Stimulated activated naive B cell treated with anti-CD40 and anti-IgM and Interleukin-4, amounts not matched to agents 10 μg/mL and 1 μg/mL and 100 μg/mL, for 72 hours (primary cell): Measurements from ENCODE around the gene PDGFD.
A peak's percentile ranks its signal among the peaks of the same experiment; 100 is the strongest.

Experiments used
- ATAC-seq, 2 donors: fragments of 150-1000 bp; cut with Tn5 transposase; replicated peaks; 2 replicates each; pipeline ENCODE4 v1.10.0; 2021; ENCODE audit warnings: moderate library complexity in 1 of 2
- DNase-seq: peaks from one replicate; pipeline ENCODE4 v3.0.0; 2021
- H3K27ac Mint-ChIP-seq: one replicate; pipeline ENCODE4 v1.8.0; 2022; ENCODE audit warnings: mild to moderate bottlenecking, mixed read lengths
- H3K27me3 Mint-ChIP-seq, 2 donors: one replicate each; pipeline ENCODE4 v1.8.0; 2022; ENCODE audit warnings: mixed read lengths in 2 of 2
- H3K36me3 Mint-ChIP-seq, 2 donors: one replicate each; pipeline ENCODE4 v1.8.0; 2022; ENCODE audit warnings: mixed read lengths in 2 of 2, mild to moderate bottlenecking in 1 of 2
- H3K4me1 Mint-ChIP-seq, 2 donors: one replicate each; pipeline ENCODE4 v1.8.0; 2022; ENCODE audit warnings: mixed read lengths in 2 of 2, mild to moderate bottlenecking in 1 of 2
- H3K4me3 Mint-ChIP-seq, 2 donors: one replicate each; pipeline ENCODE4 v1.8.0; 2022; ENCODE audit warnings: mild to moderate bottlenecking in 2 of 2, mixed read lengths in 2 of 2, moderate library complexity in 1 of 2
- H3K9me3 Mint-ChIP-seq, 2 donors: one replicate each; pipeline ENCODE4 v1.8.0; 2022; ENCODE audit warnings: mixed read lengths in 2 of 2, mild to moderate bottlenecking in 1 of 2

Gene PDGFD

DNA sequence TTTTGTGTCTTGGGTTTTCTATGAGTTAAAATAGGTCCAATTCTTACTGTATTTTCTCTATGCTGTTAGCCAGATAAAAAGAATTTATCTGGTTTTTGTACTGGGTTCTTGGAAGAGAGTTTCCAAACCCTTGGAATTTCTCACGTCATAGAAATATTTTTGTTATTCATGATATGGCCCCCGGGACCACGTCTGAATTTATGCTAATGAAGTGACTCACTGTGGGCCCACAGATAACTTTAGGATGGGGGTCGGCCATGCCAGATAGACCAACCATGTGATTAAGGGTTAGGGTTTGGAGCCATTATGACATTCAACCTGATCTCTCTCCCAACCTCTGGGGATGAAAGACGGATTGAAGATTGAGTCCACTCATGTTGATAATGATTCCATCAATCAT is 163.1 kb downstream of the PDGFD start:
- H3K4me3 Mint-ChIP-seq, result no peak overlapping the region
- H3K27me3 Mint-ChIP-seq, result no peaks in the 10 kb centered on the region
- ATAC-seq (no peak), DNase-seq (no peak)
- no peaks in the 10 kb centered on the region for H3K4me1 Mint-ChIP-seq
- H3K9me3 Mint-ChIP-seq, result peaks cover 0 to 1% of the 10 kb centered on the region in 2 donors
- H3K27ac Mint-ChIP-seq, result no peak overlapping the region
- no peaks in the 10 kb centered on the region for H3K36me3 Mint-ChIP-seq

DNA sequence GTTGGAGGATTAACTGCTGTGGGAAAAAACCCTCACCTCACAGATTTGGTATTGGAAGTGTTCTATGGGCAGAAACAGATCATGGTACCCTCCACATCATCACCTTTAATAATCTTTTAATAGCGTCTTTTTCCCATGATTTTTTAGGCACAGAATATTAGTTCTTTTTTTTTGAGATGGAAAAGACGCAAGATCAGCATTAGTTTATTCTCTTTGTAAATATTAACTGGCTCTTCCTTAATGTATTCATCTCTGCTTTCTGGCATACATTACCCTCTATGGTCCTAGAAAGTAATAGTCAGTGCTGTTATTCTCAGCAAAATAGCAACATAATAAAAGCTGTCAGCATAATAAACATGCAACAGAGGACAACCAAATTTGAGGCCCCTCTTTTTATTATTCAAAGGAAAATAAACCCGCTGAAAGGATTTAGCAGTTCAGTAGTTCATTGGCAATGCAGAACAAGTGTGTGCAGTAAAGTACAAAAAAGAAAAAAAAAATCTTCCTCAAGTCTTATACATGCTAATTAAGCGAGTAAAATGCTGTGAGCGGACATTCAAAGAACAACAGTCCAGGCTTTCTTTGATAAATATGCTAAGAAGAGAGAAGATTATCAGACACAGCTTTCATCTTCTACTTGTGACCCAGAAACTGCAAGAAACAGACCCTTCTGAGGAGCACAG is 165.0 kb downstream of the PDGFD start:
- H3K27ac Mint-ChIP-seq, result no peak overlapping the region
- no peaks in the 10 kb centered on the region for H3K36me3 Mint-ChIP-seq
- H3K27me3 Mint-ChIP-seq, result no peaks in the 10 kb centered on the region
- no peak for ATAC-seq
- DNase-seq, result no peak
- no peak overlapping the region for H3K4me3 Mint-ChIP-seq
- peaks cover 0 to 1% of the 10 kb centered on the region in 2 donors for H3K9me3 Mint-ChIP-seq
- H3K4me1 Mint-ChIP-seq, result no peaks in the 10 kb centered on the region

GRCh38 chr11:103997082-103997481 is 166.9 kb downstream of the PDGFD start:
- peak in 1 of 2 donors; percentile 53 for ATAC-seq
- Mint-ChIP-seq H3K4me3 (no peak overlapping the region), H3K36me3 (no peaks in the 10 kb centered on the region), H3K27ac (no peak overlapping the region), H3K27me3 (no peaks in the 10 kb centered on the region), H3K9me3 (peaks cover 0 to under 1% of the 10 kb centered on the region in 2 donors), H3K4me1 (no peaks in the 10 kb centered on the region)
- no peak for DNase-seq

DNA sequence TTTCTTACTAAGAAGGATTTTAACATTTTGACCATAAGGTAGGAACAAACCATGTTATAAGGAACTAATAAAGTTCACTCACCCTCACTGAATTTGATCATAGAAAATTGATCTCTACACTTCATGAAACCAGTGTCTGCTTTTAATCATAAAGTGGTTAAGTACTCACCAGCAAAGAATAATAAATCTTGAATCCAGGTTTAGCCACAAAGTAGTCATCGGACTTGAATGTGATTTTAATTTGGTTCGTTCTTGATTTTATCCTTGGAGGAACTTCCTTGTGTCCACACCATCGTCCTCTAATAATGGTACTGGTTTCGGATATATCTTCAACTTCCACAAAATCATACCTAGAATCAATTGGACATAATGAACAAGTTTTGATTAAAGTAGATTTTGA is 168.1 kb downstream of the PDGFD start:
- H3K27me3 Mint-ChIP-seq, result no peaks in the 10 kb centered on the region

DNA sequence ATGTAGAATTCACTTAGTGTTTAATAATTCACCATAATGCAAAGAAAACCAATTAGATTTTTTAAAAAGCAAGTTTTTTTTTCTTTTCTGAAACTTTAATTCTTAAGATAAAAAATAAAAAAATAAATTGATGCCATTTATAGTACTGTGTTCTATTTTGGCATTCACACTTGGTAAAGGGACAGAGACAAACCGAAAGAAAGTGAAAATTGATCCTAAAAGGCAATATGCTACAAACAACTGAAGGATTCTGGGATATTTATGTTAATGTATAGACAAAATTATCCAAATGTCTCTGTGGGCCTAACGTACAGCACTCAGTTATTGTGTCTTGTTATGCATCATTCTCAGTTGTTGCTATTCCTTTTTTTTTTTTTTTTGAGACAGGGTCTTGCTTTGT is 169.4 kb downstream of the PDGFD start:
- no peak overlapping the region for H3K27ac Mint-ChIP-seq
- no peaks in the 10 kb centered on the region for H3K36me3 Mint-ChIP-seq
- DNase-seq (no peak), ATAC-seq (no peak)
- H3K4me3 Mint-ChIP-seq, result no peak overlapping the region
- no peaks in the 10 kb centered on the region for H3K27me3 Mint-ChIP-seq
- no peaks in the 10 kb centered on the region for H3K4me1 Mint-ChIP-seq
- H3K9me3 Mint-ChIP-seq, result no peaks in the 10 kb centered on the region

More for the DNA sequence above, 168.1 kb downstream of the PDGFD start:
- Mint-ChIP-seq H3K36me3 (no peaks in the 10 kb centered on the region), H3K9me3 (no peaks in the 10 kb centered on the region), H3K4me3 (no peak overlapping the region), H3K27ac (no peak overlapping the region), H3K4me1 (no peaks in the 10 kb centered on the region)
- DNase-seq (no peak), ATAC-seq (no peak)

GRCh38 chr11:103994094-103994493 is 169.9 kb downstream of the PDGFD start:
- Mint-ChIP-seq H3K36me3 (no peaks in the 10 kb centered on the region), H3K9me3 (no peaks in the 10 kb centered on the region), H3K27ac (no peak overlapping the region), H3K4me3 (no peak overlapping the region), H3K4me1 (no peaks in the 10 kb centered on the region), H3K27me3 (no peaks in the 10 kb centered on the region)
- DNase-seq (no peak), ATAC-seq (no peak)

DNA sequence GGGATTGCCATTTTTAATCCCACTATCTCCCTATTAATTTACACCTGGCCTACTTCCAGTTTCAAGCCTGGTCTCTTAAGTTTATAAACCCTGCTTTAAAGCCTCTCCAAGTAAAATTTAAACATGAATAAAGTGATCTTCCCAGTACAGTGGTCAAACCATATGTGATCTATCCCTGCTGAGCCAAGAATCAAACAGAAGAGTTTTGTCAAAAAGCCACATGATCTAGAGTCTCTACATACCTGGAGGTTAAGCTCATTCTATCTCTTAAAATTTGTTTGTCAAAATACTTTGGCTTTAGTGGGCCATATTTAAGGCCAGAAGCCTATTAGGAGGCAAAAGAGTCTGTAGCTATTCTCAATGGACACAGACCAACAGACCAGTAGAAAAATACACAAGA is 170.4 kb downstream of the PDGFD start:
- Mint-ChIP-seq H3K4me1 (no peaks in the 10 kb centered on the region), H3K27ac (no peak overlapping the region), H3K9me3 (no peaks in the 10 kb centered on the region), H3K36me3 (no peaks in the 10 kb centered on the region), H3K4me3 (no peak overlapping the region), H3K27me3 (no peaks in the 10 kb centered on the region)
- ATAC-seq, result no peak
- DNase-seq, result no peak

- Mint-ChIP-seq H3K4me1 (no peaks in the 10 kb centered on the region), H3K27me3 (no peaks in the 10 kb centered on the region), H3K4me3 (no peak overlapping the region), H3K36me3 (no peaks in the 10 kb centered on the region), H3K27ac (no peak overlapping the region), H3K9me3 (peaks cover 0 to 3% of the 10 kb centered on the region in 2 donors)
- ATAC-seq (no peak), DNase-seq (no peak)
Observed at GRCh38 chr11:103988595-103988969, 175.4 kb downstream of the PDGFD start.

- no peak for ATAC-seq
- no peaks in the 10 kb centered on the region for H3K27me3 Mint-ChIP-seq
- no peak for DNase-seq
- no peaks in the 10 kb centered on the region for H3K36me3 Mint-ChIP-seq
- no peak overlapping the region for H3K27ac Mint-ChIP-seq
- no peak overlapping the region for H3K4me3 Mint-ChIP-seq
- H3K9me3 Mint-ChIP-seq, result peaks cover 0 to 3% of the 10 kb centered on the region in 2 donors
- no peaks in the 10 kb centered on the region for H3K4me1 Mint-ChIP-seq
Observed at GRCh38 chr11:103987629-103988594, 176.0 kb downstream of the PDGFD start.

GRCh38 chr11:103985041-103985440 is 178.9 kb downstream of the PDGFD start:
- ATAC-seq (no peak), DNase-seq (no peak)
- H3K4me3 Mint-ChIP-seq, result no peak overlapping the region
- H3K9me3 Mint-ChIP-seq, result peaks cover 0 to 3% of the 10 kb centered on the region in 2 donors
- no peak overlapping the region for H3K27ac Mint-ChIP-seq
- H3K27me3 Mint-ChIP-seq, result no peaks in the 10 kb centered on the region
- H3K4me1 Mint-ChIP-seq, result no peaks in the 10 kb centered on the region
- H3K36me3 Mint-ChIP-seq, result no peaks in the 10 kb centered on the region

DNA sequence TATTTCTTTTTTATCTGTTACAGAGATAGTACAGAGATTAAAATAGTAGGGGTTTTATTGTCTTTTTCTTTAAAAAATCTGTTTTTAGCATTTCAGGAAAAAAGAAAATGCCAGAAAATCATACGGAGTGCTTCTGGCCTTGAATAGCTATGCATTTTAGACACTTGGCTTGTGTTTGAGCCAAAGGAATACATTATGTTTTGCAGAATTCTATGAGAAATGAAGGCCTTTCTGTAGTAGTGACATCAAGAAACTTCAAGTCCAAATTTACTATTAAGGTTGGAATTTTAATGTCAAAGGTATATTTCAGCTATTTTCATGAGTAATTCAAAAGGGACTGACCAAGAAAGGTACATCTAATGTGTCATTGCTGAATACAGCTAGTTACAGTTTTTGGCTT is 183.8 kb downstream of the PDGFD start:
- DNase-seq (no peak), ATAC-seq (no peak)
- Mint-ChIP-seq H3K27me3 (no peaks in the 10 kb centered on the region), H3K4me3 (no peak overlapping the region), H3K4me1 (no peaks in the 10 kb centered on the region), H3K27ac (no peak overlapping the region), H3K36me3 (no peaks in the 10 kb centered on the region), H3K9me3 (peaks cover 0 to 3% of the 10 kb centered on the region in 2 donors)

DNA sequence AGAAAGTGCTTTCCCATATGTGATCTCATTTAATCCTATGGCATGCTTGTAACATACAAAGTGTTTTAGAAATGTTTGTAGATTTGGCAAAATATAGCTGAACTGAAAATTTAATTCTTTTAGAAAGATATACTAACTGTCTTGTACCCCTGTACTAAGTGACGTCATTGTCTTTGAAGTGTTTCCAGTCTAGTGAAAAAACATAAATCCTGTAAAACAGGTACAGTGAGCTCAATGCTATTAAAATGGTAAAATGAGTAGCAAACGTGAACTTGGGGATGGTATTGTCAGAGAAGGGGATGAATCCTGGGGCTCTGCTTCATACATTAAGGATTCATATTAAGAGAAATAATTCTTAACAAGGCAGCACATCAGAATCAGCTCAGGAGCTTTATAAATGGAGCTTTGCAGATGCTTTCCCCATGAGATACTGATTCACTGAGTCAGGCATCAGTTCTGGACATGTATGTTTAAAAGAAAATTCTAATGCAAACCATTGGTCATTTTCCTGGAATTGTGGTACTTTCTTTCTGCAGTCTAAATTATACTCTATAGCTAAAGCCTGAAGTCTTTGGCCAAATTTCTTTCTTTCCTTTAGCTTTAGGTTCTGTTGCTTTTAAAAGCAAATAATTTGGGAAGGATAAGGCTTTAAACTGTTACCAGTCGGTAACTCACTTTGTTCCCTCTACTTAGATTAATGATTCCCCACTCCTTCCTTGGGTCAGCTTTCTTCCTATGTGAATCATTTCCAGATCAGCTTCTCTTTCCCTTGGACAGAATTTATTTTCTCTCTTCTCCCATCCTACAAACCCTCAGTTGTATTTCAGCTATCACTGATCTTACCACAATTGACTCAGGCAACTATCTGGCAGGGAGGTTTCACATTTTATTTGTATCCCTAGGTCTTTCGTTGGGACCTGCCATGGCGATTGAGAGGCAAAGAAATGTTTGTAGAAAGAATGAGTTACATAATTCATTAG is 185.0 kb downstream of the PDGFD start:
- DNase-seq (no peak), ATAC-seq (no peak)
- H3K9me3 Mint-ChIP-seq, result no peaks in the 10 kb centered on the region
- no peak overlapping the region for H3K4me3 Mint-ChIP-seq
- H3K36me3 Mint-ChIP-seq, result no peaks in the 10 kb centered on the region
- no peaks in the 10 kb centered on the region for H3K4me1 Mint-ChIP-seq
- peaks cover 0 to 3% of the 10 kb centered on the region in 2 donors for H3K27me3 Mint-ChIP-seq
- H3K27ac Mint-ChIP-seq, result no peak overlapping the region

DNA sequence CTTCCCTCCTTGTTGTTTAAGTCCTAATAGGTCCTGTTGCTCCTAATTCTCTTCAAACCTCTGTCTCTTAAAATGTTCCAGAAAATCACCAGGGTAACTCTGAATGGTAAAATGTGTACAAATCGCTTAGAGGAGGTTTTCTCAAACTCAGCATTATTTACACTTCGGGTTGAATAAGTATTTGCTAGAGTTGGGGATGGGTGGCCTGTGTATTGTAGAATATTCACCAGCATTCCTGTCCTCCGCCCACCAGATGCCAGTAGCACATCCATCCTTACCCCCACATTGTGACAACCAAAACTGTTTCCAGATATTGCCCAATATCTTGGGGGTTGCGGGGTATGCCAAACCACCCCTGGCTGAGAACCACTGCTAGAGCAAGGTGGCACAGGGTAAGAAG is 191.9 kb downstream of the PDGFD start:
- no peak overlapping the region for H3K27ac Mint-ChIP-seq
- H3K4me3 Mint-ChIP-seq, result no peak overlapping the region

GRCh38 chr11:103970701-103971249 is 193.2 kb downstream of the PDGFD start:
- ATAC-seq, result peak; percentile 93 to 97

More for the DNA sequence above, 191.9 kb downstream of the PDGFD start:
- Mint-ChIP-seq H3K4me1 (no peaks in the 10 kb centered on the region), H3K27me3 (peaks cover 3 to 11% of the 10 kb centered on the region in 2 donors), H3K9me3 (no peaks in the 10 kb centered on the region), H3K36me3 (no peaks in the 10 kb centered on the region)
- DNase-seq (no peak), ATAC-seq (no peak)

More at GRCh38 chr11:103970701-103971249, 193.2 kb downstream of the PDGFD start:
- H3K4me3 Mint-ChIP-seq, result no peak overlapping the region
- no peak overlapping the region for H3K27ac Mint-ChIP-seq
- H3K9me3 Mint-ChIP-seq, result no peaks in the 10 kb centered on the region
- no peak for DNase-seq
- H3K36me3 Mint-ChIP-seq, result no peaks in the 10 kb centered on the region
- H3K27me3 Mint-ChIP-seq, result peaks cover 3 to 11% of the 10 kb centered on the region in 2 donors
- no peaks in the 10 kb centered on the region for H3K4me1 Mint-ChIP-seq
